HG02981 (cell line): Measurements from ENCODE around the gene FHIT.

Source experiments
- ATAC-seq: cut with Tn5 transposase; IDR thresholded peaks from one replicate; pipeline ENCODE4 v1.9.1; 2021; ENCODE audit warnings: mild to moderate bottlenecking, moderate library complexity; ENCODE audit not compliant: unreplicated experiment

FHIT gene

DNA sequence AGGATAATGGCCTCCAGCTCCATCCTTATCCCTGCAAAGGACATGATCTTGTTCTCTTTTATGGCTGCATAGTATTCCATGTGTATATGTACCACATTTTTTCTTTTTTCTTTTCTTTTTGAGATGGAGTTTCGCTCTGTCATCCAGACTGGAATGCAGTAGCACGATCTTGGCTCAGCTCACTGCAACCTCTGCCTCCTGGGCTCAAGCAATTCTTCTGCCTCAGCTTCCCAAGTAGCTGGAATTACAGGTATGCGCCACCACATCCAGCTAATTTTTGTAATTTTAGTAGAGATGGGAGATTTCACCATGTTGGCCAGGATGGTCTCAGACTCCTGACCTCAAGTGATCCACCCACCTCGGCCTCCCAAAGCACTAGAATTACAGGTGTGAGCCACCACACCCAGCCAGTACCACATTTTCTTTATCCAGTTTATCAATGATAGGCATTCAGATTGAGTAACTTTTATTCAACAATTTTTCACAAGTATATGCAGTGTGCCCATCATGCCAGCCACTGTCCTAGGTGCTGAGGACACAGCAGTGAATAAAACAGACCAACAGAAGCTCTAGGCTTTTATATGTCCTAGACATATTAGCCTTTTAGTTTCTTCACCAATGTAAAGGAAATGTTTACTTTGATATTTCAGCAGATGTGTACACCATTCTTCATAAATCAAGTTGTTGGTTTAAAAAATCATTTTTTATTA, 815.2 kb downstream of the FHIT start:
- no peak for ATAC-seq

DNA sequence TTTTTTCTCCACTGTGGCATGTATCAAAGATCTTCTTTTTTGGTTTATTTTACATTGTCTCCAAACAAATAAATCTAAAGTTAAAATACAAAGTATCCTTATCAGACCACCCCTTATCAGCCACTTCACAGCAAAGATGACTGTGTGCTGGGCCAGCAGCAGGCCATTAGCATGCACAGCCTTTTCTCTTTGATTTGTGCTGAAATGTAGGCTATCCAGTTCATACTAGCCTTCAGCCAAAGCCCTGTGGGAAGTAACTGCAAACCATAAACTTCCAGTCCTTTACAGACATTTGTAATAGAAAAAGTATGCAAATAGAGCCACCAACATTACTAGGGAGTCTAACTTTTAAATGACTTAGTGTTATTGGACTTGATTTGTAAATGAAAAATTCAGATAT, 816.3 kb downstream of the FHIT start:
- ATAC-seq = no peak

DNA sequence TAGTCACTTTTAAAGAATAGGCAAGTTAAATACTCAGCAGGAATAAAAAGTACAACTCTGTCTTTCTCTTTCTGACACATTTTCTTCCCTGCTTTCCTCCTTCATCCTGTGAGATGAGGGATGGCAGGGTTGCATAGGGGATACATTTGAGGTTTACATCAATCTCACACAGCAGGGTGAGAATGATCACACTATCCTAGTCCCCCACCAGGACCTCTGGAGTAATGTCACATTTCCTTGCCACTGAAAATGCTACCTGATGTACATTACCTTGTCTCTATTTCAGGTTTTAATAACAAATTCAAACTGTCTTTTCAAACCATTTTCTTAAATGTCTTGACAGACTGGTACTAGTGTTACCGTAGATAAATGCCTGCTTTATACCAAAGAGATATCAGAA, 816.9 kb downstream of the FHIT start:
- ATAC-seq = no peak

DNA sequence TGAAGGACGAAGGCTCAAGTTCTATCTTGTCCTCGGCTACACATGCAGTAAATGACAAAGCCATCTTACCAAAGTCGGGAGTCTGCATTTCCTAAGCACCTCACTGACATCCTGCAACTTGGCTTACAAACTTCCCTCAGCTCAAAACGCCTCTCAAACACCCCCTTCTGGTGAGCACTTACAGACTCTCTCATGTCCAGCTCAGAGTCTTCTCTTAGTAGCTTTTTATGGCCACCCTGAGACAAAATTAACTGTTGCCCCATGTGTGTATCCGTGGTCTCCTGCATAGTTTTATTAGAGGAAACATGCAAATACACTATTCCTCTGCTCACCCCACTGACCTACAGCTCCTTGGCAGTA, 819.7 kb downstream of the FHIT start:
- no peak for ATAC-seq

DNA sequence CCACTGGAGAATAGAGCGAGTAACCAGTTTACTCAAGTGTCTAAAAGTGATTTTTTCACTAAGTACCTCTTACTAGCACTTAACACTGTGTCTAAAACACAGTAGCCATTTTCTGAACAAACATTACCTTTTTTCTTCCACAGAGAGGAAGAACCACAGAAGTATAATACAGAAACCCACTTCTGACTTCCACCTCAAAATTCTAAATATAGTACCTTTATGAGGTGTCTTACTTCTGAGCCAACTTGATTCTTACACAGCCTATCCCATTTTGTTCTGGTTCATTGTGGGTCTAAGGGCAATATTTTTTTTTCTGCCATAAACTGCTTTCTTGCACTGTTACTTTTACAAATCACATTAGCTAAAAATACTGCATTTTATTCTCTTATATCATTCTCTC, 821.0 kb downstream of the FHIT start:
- no peak for ATAC-seq

DNA sequence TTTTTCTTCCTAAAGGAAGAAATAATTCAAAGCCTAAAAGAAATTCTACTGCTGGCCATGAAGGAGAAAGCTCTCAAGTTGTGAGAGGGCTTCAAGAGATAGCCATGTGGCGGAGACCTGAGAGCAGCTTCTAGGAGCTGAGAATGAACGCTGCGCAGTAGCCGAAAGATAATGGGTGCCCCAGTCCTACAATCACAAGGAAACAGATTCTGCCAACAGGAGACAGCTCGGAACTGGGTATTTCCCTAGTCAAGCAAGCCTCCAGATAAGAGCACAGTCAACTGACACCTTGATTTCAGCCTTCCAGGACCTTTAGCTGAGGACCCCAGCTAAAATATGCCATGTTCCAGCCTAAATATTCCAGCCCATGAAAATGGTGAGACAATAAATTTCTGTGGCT, 824.1 kb downstream of the FHIT start:
- no peak for ATAC-seq

DNA sequence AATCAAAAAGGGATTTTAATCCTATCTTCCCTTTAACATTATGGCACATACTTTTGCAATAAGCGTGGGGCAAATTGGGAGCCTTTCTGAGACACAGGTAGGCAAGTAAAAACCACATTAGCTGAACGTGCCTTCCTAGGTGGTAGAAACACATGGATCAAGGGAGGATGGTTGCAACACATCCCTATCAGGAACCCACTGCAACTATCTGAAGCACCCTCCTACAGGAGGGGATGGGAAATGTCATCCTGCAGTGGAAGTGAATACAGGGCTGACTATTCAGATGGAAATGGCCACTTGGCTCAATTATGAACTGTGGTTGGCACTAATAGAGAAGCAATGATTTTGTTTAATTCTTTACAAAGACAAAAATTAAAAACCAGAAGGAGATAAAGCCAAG, 826.3 kb downstream of the FHIT start:
- ATAC-seq = no peak

DNA sequence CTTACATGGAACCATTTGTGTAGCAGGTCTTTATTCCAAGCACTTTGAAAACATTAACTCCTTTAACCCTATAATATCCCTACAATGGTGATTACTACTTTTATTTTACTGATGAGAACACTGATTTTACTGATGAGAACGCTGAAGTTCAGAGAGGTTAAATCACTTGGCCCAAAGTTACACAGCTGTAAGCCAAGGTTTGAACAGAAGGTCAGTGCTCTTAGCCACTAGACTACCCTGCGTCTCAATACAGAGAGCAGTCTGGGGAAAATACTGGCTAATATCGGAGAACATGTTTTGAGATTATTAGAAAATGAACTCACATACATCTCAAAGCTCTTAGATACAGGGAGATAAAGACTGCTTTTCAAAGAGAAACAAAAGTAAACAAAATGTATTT, 827.2 kb downstream of the FHIT start:
- no peak for ATAC-seq

DNA sequence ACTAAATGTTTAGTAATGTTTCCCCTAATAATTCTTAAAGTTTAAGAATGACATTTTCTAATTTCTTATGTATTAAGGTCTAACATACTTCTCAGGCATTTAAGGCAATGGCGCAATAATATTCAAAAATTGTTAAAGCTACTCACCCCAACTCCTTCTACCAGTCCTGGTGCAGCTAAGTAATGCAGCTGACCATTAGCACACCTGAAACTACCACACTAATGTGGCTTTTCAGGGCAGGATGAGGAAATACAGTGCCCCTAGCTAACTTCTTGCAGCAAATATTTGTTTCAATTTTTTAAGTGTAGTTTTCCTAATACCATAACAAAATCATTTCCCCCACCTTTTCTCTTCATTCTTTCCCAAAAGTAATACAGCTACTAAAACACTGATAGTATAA, 827.7 kb downstream of the FHIT start:
- ATAC-seq = no peak

DNA sequence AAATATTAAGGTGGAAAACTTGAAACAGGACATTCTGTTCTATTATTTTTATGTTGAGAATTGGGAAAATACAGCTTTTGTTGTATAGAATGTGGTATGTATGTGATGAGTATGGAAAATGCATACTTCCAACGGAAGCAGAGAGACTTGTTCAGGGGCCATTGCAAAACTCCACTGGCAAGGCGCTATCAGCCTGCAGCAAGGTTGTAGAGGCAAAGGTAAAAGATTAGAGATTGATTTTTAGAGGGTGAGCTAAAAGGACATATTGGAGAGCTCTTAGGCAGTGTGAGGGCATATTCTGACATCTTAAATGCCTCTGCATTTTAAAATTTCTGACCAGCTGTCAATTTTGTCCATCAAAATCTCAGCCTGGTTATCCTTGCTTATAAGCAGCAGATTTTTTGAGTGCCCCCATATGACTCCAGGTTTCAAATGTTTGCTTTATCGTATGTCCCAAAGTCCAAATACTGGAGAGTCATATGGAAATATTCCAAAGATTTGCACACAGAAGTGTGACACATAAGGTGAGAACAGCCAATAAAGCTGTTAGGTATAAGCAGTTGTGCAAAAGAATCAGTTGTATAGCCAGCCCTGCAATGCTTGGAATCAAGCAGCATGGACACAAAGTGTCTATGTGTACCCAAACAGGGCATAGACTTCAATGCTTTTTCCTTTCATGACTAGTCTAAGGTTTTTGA, 829.4 kb downstream of the FHIT start:
- ATAC-seq = no peak

DNA sequence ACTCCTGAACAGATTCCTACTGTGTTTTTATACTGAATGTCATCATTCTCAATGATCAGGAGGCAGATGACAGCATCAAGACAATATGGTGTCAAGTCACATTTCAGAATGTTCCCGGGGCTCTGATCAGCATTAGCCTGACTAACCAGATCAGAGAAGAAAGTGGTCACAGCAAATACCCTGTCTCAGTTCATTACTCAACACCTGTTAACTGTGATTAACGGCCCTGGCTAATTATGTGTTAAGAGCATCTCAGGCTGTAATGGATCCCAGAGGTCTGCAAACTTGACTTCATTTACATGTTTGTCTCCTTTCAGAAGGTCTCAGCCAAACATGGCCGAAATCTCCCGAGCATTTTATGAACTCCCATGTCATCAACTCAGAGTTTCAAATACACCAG, 833.7 kb downstream of the FHIT start:
- ATAC-seq = no peak

DNA sequence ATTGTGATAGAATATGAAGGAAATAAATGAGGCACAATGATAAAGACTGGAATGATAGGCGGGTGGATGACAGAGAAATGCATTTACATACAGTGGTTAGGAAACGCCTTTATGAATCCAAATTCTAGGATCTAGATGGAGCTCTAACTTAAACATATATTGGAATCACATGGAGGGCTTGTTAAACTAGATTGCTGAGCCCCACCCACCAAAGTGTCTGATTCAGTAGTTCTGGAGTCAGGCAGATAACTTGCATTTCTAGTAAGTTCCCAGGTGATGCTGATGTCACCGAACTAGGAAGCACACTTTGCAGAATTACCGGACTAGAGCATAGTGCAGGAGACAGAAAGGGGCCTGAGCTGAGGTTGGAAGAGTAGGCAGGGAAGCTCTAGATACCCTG, 837.2 kb downstream of the FHIT start:
- no peak for ATAC-seq

DNA sequence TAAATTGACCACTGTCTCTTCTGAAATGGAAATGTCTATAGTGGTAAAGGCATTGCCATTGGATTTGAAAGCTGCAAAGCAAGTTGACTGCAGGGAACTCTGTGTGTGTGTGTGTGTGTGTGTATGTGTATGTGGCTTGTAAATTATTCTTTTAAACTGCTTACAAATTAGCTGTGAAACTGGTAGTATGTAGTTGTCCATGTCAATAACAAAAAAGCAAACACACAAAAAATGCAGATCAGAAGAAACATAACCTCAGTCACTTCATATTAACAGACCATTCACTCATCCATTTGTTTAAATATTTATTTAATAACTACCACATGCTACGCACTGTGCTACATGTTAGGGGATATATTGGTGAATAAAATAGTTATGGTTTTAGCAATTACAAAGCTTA, 837.7 kb downstream of the FHIT start:
- ATAC-seq = no peak

DNA sequence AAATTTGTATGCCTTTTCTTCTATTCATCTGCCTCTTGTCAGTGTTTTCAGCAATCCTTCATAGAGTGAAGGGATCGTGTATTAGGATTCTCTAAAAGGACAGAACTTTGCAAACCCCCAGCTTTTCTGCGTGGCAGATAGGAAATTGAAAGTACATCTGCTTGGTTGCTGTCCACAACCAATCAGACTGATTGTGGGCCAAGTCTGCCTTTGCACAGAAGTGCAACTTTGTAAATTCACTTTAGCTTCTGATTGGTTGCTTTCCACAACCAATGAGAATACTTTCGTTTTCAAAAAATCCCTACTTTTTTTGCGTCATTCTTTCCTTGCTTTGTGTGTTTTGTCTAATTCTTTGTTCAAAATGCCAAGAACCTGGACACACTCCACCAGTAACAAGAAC, 847.4 kb downstream of the FHIT start:
- no peak for ATAC-seq

DNA sequence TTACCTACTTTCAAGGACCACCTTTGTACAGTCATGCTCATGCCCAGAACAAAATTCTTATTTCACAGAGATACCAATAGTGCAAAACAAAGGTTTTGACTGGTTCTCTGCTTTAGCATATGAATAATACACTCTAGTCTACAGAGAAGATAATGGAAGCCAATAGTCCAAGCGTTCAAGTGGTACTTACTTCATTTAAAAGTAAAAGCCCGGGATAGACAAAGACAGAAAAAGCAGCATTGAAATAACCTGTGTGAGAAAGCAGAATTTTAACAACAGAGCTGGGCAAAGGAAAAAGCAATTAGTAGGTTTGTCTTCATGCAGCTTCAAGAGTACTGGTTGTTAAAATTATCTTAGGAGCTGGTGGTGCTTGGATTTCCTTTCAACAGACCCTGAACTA, 848.3 kb downstream of the FHIT start:
- ATAC-seq = no peak

DNA sequence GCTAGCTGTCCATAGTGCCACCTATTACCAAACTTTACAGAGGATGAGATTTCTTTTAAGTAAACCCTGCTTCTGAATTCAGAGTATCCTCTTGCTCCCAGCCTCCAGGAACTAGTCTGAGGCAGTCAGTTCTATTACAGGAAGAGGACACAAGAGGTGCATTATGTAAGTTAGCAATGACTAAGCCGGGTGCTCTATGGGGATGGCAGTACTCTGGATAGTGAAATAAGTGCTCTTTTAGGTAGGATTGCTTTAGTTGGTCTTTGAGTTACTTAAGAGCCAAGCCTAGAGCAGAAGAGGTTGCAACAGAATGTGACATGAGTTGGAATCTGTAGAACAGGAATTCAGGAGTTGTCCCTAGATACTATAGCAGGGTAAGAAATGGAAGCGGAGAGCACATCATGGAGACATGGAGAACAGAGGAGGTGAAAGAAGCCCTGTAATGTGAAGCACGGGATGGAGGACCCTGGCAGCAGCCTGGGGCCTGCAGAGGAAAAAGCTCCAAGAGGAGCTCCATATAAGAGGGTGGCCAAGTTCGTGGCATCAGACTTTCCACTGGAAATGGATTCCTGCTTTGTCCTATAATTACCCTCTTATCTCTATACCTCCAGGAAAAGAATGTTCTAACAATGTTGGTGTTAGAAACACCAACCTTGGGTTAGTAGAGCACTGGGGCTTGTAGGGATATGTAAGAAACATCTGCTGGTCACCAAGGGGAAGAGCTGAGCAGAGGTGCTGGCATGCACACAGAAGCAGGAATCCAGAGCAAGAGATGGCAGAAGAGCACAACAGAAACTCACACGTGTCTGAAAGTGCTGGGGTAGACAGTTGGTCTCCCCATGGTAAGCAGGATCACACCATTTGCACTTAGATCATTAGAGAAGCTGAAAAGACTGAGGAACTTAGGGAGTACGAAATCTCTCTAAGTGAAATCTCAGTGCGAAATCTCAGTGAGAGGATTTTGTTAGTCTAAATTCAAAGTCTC, 851.1 kb downstream of the FHIT start:
- no peak for ATAC-seq

DNA sequence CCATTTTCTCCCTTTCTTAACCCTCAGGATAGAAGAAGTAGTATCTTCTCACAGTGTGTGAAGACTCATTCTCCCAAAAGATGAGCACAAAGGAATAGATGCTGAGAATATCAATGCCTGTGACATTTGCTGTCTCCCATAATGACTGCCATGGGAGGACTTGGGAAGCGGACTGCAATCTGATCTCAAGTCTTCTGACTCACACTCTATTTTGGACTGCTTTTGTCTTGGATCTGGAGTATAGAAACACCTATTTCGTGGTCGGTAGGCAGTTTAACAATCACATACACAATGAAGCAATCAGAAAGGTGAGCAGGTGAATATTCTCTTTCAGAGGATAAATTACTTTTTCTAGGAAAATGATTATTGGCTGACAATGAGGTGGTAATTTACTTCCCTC, 852.0 kb downstream of the FHIT start:
- no peak for ATAC-seq

DNA sequence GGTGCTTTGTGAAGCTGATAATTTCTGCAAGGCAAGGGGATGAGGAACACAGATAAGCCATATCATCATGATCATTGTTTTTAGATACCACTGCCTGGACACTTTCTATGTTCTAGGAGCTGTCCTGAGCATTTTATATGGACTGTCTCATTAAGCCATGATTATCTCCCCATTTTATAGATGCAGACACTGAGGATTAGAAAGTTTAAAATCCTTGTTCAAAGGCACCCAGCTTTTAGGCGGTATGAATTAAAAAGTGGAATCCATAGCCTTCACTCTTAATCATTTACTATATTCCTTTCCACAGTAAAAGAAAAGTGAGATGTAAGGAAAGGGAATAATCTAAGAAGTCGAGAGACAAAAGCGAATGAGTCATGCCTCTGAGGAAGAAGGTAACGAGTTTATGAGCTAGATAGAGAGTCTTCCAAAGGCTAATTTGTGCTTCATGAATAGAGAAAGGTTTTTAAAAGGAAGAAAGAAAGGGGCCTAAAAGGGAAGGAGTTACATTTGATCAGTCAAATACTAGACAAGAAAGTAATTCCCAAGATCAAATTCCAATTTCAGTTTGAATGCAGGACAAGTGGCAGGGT, 856.0 kb downstream of the FHIT start:
- ATAC-seq = no peak

DNA sequence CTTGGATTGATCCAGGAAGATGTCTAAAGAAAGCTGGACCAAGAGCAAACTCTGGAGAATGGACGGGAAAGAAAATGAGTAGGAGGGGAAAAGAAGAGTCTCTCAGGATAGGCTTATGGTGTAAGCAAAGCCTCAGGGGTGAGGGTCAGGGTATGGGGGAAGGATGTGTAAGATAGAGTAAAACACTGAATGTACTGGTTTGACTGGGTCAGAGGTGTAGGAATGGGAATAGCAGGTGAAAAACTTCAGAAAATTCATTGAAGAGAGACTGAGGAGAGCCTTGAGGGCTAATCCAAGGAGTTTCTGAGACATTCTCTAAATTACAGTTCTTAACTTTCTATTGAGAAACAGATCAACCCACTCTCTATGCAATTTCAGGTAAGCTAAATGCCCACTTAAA, 857.3 kb downstream of the FHIT start:
- no peak for ATAC-seq

DNA sequence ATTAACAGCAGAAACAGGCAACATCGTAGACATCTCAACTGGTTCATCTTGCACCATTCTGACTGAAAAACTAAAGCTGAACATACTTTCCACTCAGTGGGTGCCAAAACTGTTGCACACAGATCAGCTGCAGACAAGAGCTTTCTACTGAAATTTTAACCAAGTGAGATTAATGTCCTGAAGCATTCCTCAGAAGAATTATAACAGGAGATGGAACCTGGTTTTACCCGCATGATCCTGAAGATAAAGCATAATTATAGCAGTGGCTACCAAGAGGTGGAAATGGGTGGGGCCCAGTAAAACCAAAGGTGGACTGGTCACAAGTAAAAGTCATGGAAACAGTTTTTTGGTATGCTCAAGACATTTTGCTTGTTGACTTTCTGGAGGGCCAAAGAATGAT, 858.8 kb downstream of the FHIT start:
- no peak for ATAC-seq

DNA sequence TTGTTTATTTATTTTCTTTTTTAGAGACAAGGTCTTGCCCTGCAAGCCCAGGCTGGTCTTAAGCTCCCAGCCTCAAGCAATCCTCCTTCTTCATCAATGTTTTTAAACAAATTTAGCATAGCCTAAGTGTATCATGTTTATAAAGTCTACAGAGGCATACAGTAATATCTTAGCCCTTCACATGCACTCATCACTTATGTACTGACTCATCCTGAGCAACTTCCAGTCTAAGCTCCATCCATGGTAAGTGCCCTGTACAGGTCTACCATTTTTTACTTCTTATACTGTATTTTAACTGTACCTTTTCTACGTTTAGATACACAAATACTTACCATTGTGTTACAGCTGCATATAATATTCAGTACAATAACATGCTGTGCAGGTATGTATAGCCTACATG, 860.0 kb downstream of the FHIT start:
- ATAC-seq = no peak
